ENCODE data around the gene ATOH1.

ATOH1 gene

GRCh38 chr4:93876754-93877153 is 48.2 kb downstream of the ATOH1 start:
- DNase-seq (ENCODE audit: low read depth): no peak
- in situ Hi-C loops (cut with HindIII; ENCODE audit: low sequenced_read_pairs): no loop called here
- TF ChIP-seq CTCF (IDR thresholded peaks at IDR 0.05; ENCODE audit: low read depth, low read length, missing control alignments): no peak
- no peak overlapping the region for H3K4me3 ChIP-seq (ENCODE audit: low read depth, low read length)

GRCh38 chr4:93878566-93878965 is 50.0 kb downstream of the ATOH1 start:
- TF ChIP-seq CTCF (IDR thresholded peaks at IDR 0.05; ENCODE audit: low read depth, low read length, missing control alignments): no peak
- DNase-seq (ENCODE audit: low read depth): no peak
- in situ Hi-C loops (cut with HindIII; ENCODE audit: low sequenced_read_pairs): no loop called here
- H3K4me3 ChIP-seq (ENCODE audit: low read depth, low read length): no peak overlapping the region

GRCh38 chr4:93879919-93880318 is 51.4 kb downstream of the ATOH1 start:
- no peak for TF ChIP-seq CTCF (IDR thresholded peaks at IDR 0.05; ENCODE audit: low read depth, low read length, missing control alignments)
- no peak overlapping the region for H3K4me3 ChIP-seq (ENCODE audit: low read depth, low read length)
- DNase-seq (ENCODE audit: low read depth): no peak
- in situ Hi-C loops (cut with HindIII; ENCODE audit: low sequenced_read_pairs): no loop called here
